Erythroblast (primary cell): Measurements from ENCODE around the gene TTYH2.

ENCODE experiments used
- GATA1 ChIP-seq: IDR thresholded peaks from 2 replicates; pipeline ENCODE4 v1.6.1; 2011; ENCODE audit warnings: low read depth, mild to moderate bottlenecking, control low read depth, low read length, moderate library complexity
- POLR2A ChIP-seq: IDR thresholded peaks from 2 replicates; pipeline ENCODE4 v1.6.1; 2011; ENCODE audit warnings: mild to moderate bottlenecking, low read length

- TF ChIP-seq POLR2A = no peak
- no peak for TF ChIP-seq GATA1
Measured at GRCh38 chr17:74172700-74173099, 40.7 kb upstream of the TTYH2 start.
